Gastrocnemius medialis (tissue), 4 donors: ENCODE data around the gene ECHDC1. TPM values are rescaled to one million over a fixed set of nuclear protein-coding genes. Genes with fewer than 3 reads are reported as not detected.

Experiments used
- ATAC-seq, 2 donors: fragments of 150-250 bp; one replicate each; pipeline ENCODE4 v1.9.1; 2016
- DNase-seq, 2 donors: peaks; one replicate each; pipeline ENCODE4 v3.0.0-alpha.2; 2019
- H3K27ac ChIP-seq, 4 donors: fragments of 200-600 bp; sonication (generic); 1 replicate in 1 of 4; 2 replicates in 3 of 4; pipeline ENCODE4 v1.5.1; 2016 to 2018; ENCODE audit warnings: mild to moderate bottlenecking in 2 of 4, moderate library complexity in 1 of 4
- H3K27me3 ChIP-seq, 3 donors: fragments of 200-600 bp; sonication (generic) in 2 of 3; 1 replicate in 1 of 3; 2 replicates in 2 of 3; pipeline versions ENCODE4 v1.5.1 to v1.6.0; 2016 to 2019; ENCODE audit warnings: mild to moderate bottlenecking in 1 of 3, moderate library complexity in 1 of 3
- H3K36me3 ChIP-seq, 2 donors: fragments of 200-600 bp; sonication (generic) in 1 of 2; one replicate each; pipeline ENCODE4 v1.5.1; 2017 to 2018
- H3K4me1 ChIP-seq, 2 donors: fragments of 200-600 bp; sonication (generic) in 1 of 2; one replicate each; pipeline ENCODE4 v1.5.1; 2016 to 2017; ENCODE audit warnings: mild to moderate bottlenecking in 2 of 2
- H3K4me3 ChIP-seq, 4 donors: fragments of 200-600 bp; sonication (generic) in 3 of 4; 1 replicate in 1 of 4; 2 replicates in 3 of 4; pipeline ENCODE4 v1.5.1; 2016 to 2019; ENCODE audit warnings: mild to moderate bottlenecking in 2 of 4
- H3K9me3 ChIP-seq, 3 donors: fragments of 200-600 bp; sonication (generic) in 2 of 3; 1 replicate in 1 of 3; 2 replicates in 2 of 3; pipeline ENCODE4 v1.5.1; 2016 to 2019
- CTCF ChIP-seq, 5 experiments: fragments of 450-650 bp in 3 of 5; fragments of 200-600 bp in 2 of 5; sonication (generic) in 2 of 5; IDR thresholded peaks in 4 of 5; conservative IDR thresholded peaks in 1 of 5; 1 replicate in 4 of 5; 2 replicates in 1 of 5; pipeline ENCODE4 v1.5.1; 2016 to 2019; ENCODE audit warnings: antibody characterized with exemption in 5 of 5, mild to moderate bottlenecking in 3 of 5, moderate library complexity in 3 of 5
- POLR2A ChIP-seq, 2 donors: fragments of 450-650 bp; IDR thresholded peaks; one replicate each; pipeline ENCODE4 v1.6.1; 2017; ENCODE audit warnings: antibody characterized with exemption in 2 of 2, mild to moderate bottlenecking in 2 of 2, moderate library complexity in 2 of 2
- in situ Hi-C, 4 donors: fragments of 200-750 bp; cut with MboI; loops; one replicate each; pipeline versions ENCODE4 v1.15.0 to v1.8.0; 2017; ENCODE audit warnings: low sequenced_read_pairs in 4 of 4
- intact Hi-C: fragments of 100-400 bp; cut with DNase I; formaldehyde crosslinking; loops from one replicate; pipeline ENCODE4 v1.15.1; 2023; ENCODE audit warnings: low total_unique reads
- total RNA-seq, 4 donors: library from RNA; depleted of rRNA; stranded (reverse); fragments of >200 nt; gene quantifications; one replicate each; pipeline versions ENCODE4 v1.1.0 to v1.2.3, GENCODE V29; 2016

ECHDC1 gene
- total RNA-seq, 4 donors from 2014 or later: 31.4 to 45.3 (median 33.6) TPM

GRCh38 chr6:127276331-127276730 lies 67.1 kb downstream of the ECHDC1 start:
- H3K27ac ChIP-seq: peak overlapping the region in 1 of 4 donors; percentile 31
- no peaks in the 10 kb centered on the region for H3K27me3 ChIP-seq
- intact Hi-C loops: no loop called here
- H3K9me3 ChIP-seq: no peaks in the 10 kb centered on the region
- no peak overlapping the region for H3K4me3 ChIP-seq
- peaks cover 72% of the 10 kb centered on the region in 2 donors for H3K4me1 ChIP-seq
- TF ChIP-seq POLR2A (IDR thresholded peaks at IDR 0.05) (no peak), CTCF (IDR thresholded peaks at IDR 0.05 in 4 of 5, conservative IDR thresholded peaks at IDR 0.05 in 1 of 5) (no peak)
- in situ Hi-C loops: no loop called here
- DNase-seq: no peak
- H3K36me3 ChIP-seq: peaks cover 0 to 7% of the 10 kb centered on the region in 2 donors
- no peak for ATAC-seq

GRCh38 chr6:127273499-127273898 lies 69.9 kb downstream of the ECHDC1 start:
- intact Hi-C loops: no loop called here
- Histone ChIP-seq H3K27ac (no peak overlapping the region), H3K4me1 (peaks cover 87 to 89% of the 10 kb centered on the region in 2 donors), H3K9me3 (no peaks in the 10 kb centered on the region), H3K27me3 (no peaks in the 10 kb centered on the region), H3K36me3 (no peaks in the 10 kb centered on the region), H3K4me3 (no peak overlapping the region)
- DNase-seq (no peak), ATAC-seq (no peak)
- TF ChIP-seq POLR2A (IDR thresholded peaks at IDR 0.05) (no peak), CTCF (IDR thresholded peaks at IDR 0.05 in 4 of 5, conservative IDR thresholded peaks at IDR 0.05 in 1 of 5) (no peak)
- in situ Hi-C loops: no loop called here

- Histone ChIP-seq H3K27me3 (no peaks in the 10 kb centered on the region), H3K27ac (no peak overlapping the region), H3K4me1 (peaks cover 78 to 81% of the 10 kb centered on the region in 2 donors), H3K9me3 (no peaks in the 10 kb centered on the region), H3K4me3 (no peak overlapping the region), H3K36me3 (no peaks in the 10 kb centered on the region)
- TF ChIP-seq CTCF (IDR thresholded peaks at IDR 0.05 in 4 of 5, conservative IDR thresholded peaks at IDR 0.05 in 1 of 5) (no peak), POLR2A (IDR thresholded peaks at IDR 0.05) (no peak)
- intact Hi-C loops (no loop called here), in situ Hi-C loops (no loop called here)
- ATAC-seq (no peak), DNase-seq (no peak)
These were observed 70.8 kb downstream of the ECHDC1 start for GRCh38 chr6:127272576-127272975.

- Histone ChIP-seq H3K27ac (peak overlapping the region; percentile 95 to 99 (median 96)), H3K27me3 (no peaks in the 10 kb centered on the region), H3K4me1 (peaks cover 48 to 49% of the 10 kb centered on the region in 2 donors), H3K36me3 (no peaks in the 10 kb centered on the region), H3K4me3 (peak overlapping the region; percentile 74 to 90 (median 84)), H3K9me3 (no peaks in the 10 kb centered on the region)
- DNase-seq (no peak), ATAC-seq (peak; percentile 5 to 25)
- intact Hi-C loops: loop anchor here (1.0 to 10.0 kb wide), 6 partner anchors 75 to 551 kb away; partner anchors contain the start of genes KIAA0408 and RSPO3
- in situ Hi-C loops: loop anchor here in 3 of 4 donors (5.0 to 10.0 kb wide), 3 partner anchors 71 to 463 kb away; no protein-coding TSS in a partner anchor
- TF ChIP-seq POLR2A (IDR thresholded peaks at IDR 0.05) (no peak), CTCF (IDR thresholded peaks at IDR 0.05 in 4 of 5, conservative IDR thresholded peaks at IDR 0.05 in 1 of 5) (no peak)
These were observed 75.5 kb downstream of the ECHDC1 start for GRCh38 chr6:127267646-127268625.
